WTC11 (cell line): ENCODE measurements around the gene RTBDN.

Source experiments
- CTCF ChIP-seq: fragments of 200-600 bp; IDR thresholded peaks from 2 replicates; pipeline ENCODE4 v1.8.0; 2022; ENCODE audit warnings: antibody characterized with exemption
- FOXP4 ChIP-seq: sonication (generic); formaldehyde crosslinking; IDR thresholded peaks from 2 replicates; pipeline ENCODE4 v1.8.0; 2022; ENCODE audit warnings: mild to moderate bottlenecking, missing genetic modification reagents
- MAX ChIP-seq: sonication (generic); formaldehyde crosslinking; IDR thresholded peaks from 2 replicates; pipeline ENCODE4 v1.8.0; 2022; ENCODE audit warnings: mild to moderate bottlenecking, missing genetic modification reagents
- TCF7 ChIP-seq: sonication (generic); formaldehyde crosslinking; IDR thresholded peaks from 2 replicates; pipeline ENCODE4 v1.8.0; 2022; ENCODE audit warnings: mild to moderate bottlenecking, low read depth, missing genetic modification reagents, moderate library complexity
- ZNF532 ChIP-seq: fragments of 250-450 bp; sonication (Bioruptor Pico); IDR thresholded peaks from 2 replicates; pipeline ENCODE4 v1.9.0; 2021; ENCODE audit warnings: mild to moderate bottlenecking, borderline replicate concordance

- TF ChIP-seq MAX (CRISPR knock-in tag) (no peak), CTCF (no peak), FOXP4 (no peak), ZNF532 (no peak), TCF7 (no peak)
Observed at GRCh38 chr19:12782174-12782423, 52.3 kb downstream of the RTBDN start.
